ENCODE measurements around the gene ZFYVE28. TPM values are rescaled to one million over a fixed set of nuclear protein-coding genes. Genes with fewer than 3 reads are reported as not detected.

The ZFYVE28 gene
- total and polyA plus RNA-seq, 2 of the 8 experiments (the other 6 are each of a cell fraction or from before 2014, with no cell fraction given), result 1.7 to 4.9 TPM

DNA sequence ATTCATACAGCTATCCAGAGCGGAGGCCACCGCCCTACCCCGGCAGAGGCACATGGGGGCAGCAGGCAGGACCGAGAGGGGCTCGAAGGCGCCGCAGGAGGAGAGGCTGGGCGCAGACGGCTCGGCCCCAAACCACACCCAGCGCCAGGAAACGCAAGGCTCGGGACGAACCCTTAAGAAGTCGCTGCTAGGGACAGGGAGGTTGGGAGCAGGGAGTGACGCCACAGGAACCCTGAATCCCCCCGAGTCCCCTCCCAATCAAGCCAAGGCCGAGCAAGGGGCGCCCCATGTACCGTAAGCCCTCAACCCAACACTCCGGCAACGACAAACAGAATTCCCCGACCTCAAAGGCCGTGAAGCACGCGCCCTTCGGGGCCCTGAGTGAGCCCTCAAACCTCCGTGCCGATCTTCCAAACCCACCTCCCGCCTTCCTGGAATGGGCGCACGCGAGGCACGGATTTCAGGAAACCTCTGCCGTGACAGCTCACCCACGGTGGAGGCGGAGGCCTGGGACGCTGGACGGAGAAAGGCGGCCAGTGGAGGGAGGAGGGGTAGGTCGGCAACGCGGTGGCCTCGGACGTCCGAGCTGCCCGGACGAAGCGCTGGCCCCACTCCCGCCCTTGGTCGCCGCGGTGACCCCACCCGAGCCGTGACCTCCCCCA is 1.8 kb downstream of the ZFYVE28 start:
- Histone ChIP-seq H3K9ac (replicated peaks in 1 of 4; ENCODE audit: extremely low read depth in 1 of 4, low read depth in 3 of 4, low read length in 3 of 4) (no peak overlapping the region), H3K4ac (replicated peaks; ENCODE audit: insufficient read length, low read depth, low read length) (peak overlapping the region; percentile 81), H3K23me2 (ENCODE audit: low read depth, low read length) (peaks cover 25% of the 10 kb centered on the region), H4K8ac (ENCODE audit: extremely low read depth, insufficient read depth, low read length) (peak overlapping the region; percentile 9; the same call in 1 of the 2 replicates), H2AFZ (ENCODE audit: low read length) (peak overlapping the region; percentile 69; the same call in 1 of the 2 replicates), H2BK12ac (ENCODE audit: low read depth, low read length) (peak overlapping the region; percentile 95), H2BK15ac (ENCODE audit: low read length) (peak overlapping the region; percentile 72; the same call in 1 of the 2 replicates), H4K20me1 (replicated peaks in 1 of 2; ENCODE audit: control insufficient read depth in 1 of 2, insufficient read depth in 2 of 2, low read length in 2 of 2) (peaks cover 2 to 9% of the 10 kb centered on the region in 2 experiments), H3K4me2 (ENCODE audit: insufficient read depth in 1 of 2, low read depth in 2 of 2, low read length in 2 of 2) (peak overlapping the region; percentile 80 to 96), H3K23ac (ENCODE audit: insufficient read length) (no peak overlapping the region), H3K18ac (ENCODE audit: extremely low read depth, low read length) (peak overlapping the region; percentile 87), H3K27ac (ENCODE audit: low read depth, low read length) (no peak overlapping the region), H4K91ac (replicated peaks; ENCODE audit: insufficient read length, low read length) (no peak overlapping the region), H3K4me3 (ENCODE audit: extremely low read depth in 1 of 4, insufficient read depth in 2 of 4, low read depth in 3 of 4, low read length in 4 of 4) (peak overlapping the region; percentile 26 to 69 (median 53)), H2BK20ac (ENCODE audit: low read length) (no peak overlapping the region), H3K9me3 (ENCODE audit: insufficient read depth in 2 of 2, low read depth in 1 of 2, low read length in 1 of 2) (no peaks in the 10 kb centered on the region), H3K14ac (ENCODE audit: insufficient read length) (no peak overlapping the region), H3K79me2 (ENCODE audit: control insufficient read depth in 1 of 2, insufficient read depth in 2 of 2, low read length in 2 of 2) (no peaks in the 10 kb centered on the region), H3K56ac (replicated peaks; ENCODE audit: insufficient read length, low read depth, low read length) (no peak overlapping the region), H2BK5ac (ENCODE audit: low read depth, low read length) (no peak overlapping the region; the same call in 1 of the 2 replicates), H3K27me3 (replicated peaks in 1 of 4; ENCODE audit: control insufficient read depth in 3 of 4, extremely low read depth in 1 of 4, insufficient read depth in 3 of 4, low read length in 3 of 4) (peaks cover 36 to 70% (median 60%) of the 10 kb centered on the region in 4 experiments), H3K79me1 (ENCODE audit: low read depth, low read length) (0 out of 2 replicates have a peak, but pooled peaks cover 2% of the 10 kb centered on the region), H2BK120ac (replicated peaks; ENCODE audit: low read depth, low read length) (no peak overlapping the region), H2AK5ac (ENCODE audit: low read depth, low read length) (no peak overlapping the region), H3K36me3 (ENCODE audit: control insufficient read depth in 2 of 4, insufficient read depth in 4 of 4, low read length in 3 of 4) (no peaks in the 10 kb centered on the region), H3K4me1 (replicated peaks in 1 of 4; ENCODE audit: control insufficient read depth in 3 of 4, insufficient read depth in 4 of 4, low read length in 3 of 4) (peaks cover 12 to 37% (median 30%) of the 10 kb centered on the region in 4 experiments), H4K5ac (ENCODE audit: insufficient read length, low read depth, low read length) (no peak overlapping the region)
- POLR2A ChIA-PET (ENCODE audit: partially characterized antibody), result interaction anchor here (1.9 kb wide), 1 partner anchor 12 kb away, joined by 5 read pairs; no protein-coding TSS in a partner anchor
- FAIRE-seq (no peak), DNase-seq (ENCODE audit: low read depth in 1 of 2, low spot score in 2 of 2) (peak in 1 of 2 experiments; percentile 80)
- WGBS, 2 experiments (ENCODE audit: extremely low coverage in 1 of 2, insufficient coverage in 1 of 2, insufficient read length in 1 of 2, insufficient replicate concordance in 2 of 2, low coverage in 1 of 2, low lambda C conversion rate in 2 of 2, missing lambda C conversion rate in 1 of 2), result 3% methylated on average over 43 of the region's 55 CpGs; no CpG with 5 or more reads in 1 of the 2 experiments
- CTCF ChIA-PET (ENCODE audit: partially characterized antibody), result interaction anchor here (0.9 to 2.3 kb wide), 12 partner anchors 10 to 198 kb away, joined by 3 to 13 read pairs (median 6); no protein-coding TSS in a partner anchor
- TF ChIP-seq KDM5A (IDR thresholded peaks at IDR 0.05; ENCODE audit: low read length), result no peak
- TF ChIP-seq RNF2 (IDR thresholded peaks at IDR 0.05; ENCODE audit: borderline replicate concordance, low read depth, low read length, missing control alignments, poor library complexity, severe bottlenecking), result peak; percentile 68
- peak; percentile 67 for TF ChIP-seq ASH2L (IDR thresholded peaks at IDR 0.05; ENCODE audit: low read length)
- TF ChIP-seq NRF1 (IDR thresholded peaks at IDR 0.05; ENCODE audit: low read depth, low read length), result no peak
- TF ChIP-seq SUZ12 (IDR thresholded peaks at IDR 0.05; ENCODE audit: low read length), result peak; percentile 90
- peak; percentile 89 for TF ChIP-seq E2F6 (IDR thresholded peaks at IDR 0.05)
- peak; percentile 96 for TF ChIP-seq EZH2 (IDR thresholded peaks at IDR 0.05; ENCODE audit: low read depth, low read length, severe bottlenecking)
- peak; percentile 8 to 30; a peak in 3 of 4 replicates for TF ChIP-seq RAD21 (IDR thresholded peaks at IDR 0.05 in 1 of 2, conservative IDR thresholded peaks at IDR 0.05 in 1 of 2; ENCODE audit: low read depth in 2 of 2, low read length in 2 of 2)
- TF ChIP-seq KDM4A (IDR thresholded peaks at IDR 0.05; ENCODE audit: low read depth, low read length, severe bottlenecking), result peak; percentile 94
- TF ChIP-seq CREB1 (IDR thresholded peaks at IDR 0.05), result no peak

All from H1 (cell line).